Measurements from ENCODE around the gene FAM133A. TPM values are rescaled to one million over a fixed set of nuclear protein-coding genes. Genes with fewer than 3 reads are reported as not detected.

The FAM133A gene
- total RNA-seq, 1 donor from 2014 or later: not detected

GRCh38 chrX:93695981-93696380 is 22.0 kb downstream of the FAM133A start:
- ATAC-seq: no peak
- no peak for DNase-seq
- intact Hi-C loops (cut with DNase I): no loop called here
- H3K36me3 ChIP-seq: no peaks in the 10 kb centered on the region
- no peak overlapping the region for H3K27ac ChIP-seq
- TF ChIP-seq, protein P1, sequence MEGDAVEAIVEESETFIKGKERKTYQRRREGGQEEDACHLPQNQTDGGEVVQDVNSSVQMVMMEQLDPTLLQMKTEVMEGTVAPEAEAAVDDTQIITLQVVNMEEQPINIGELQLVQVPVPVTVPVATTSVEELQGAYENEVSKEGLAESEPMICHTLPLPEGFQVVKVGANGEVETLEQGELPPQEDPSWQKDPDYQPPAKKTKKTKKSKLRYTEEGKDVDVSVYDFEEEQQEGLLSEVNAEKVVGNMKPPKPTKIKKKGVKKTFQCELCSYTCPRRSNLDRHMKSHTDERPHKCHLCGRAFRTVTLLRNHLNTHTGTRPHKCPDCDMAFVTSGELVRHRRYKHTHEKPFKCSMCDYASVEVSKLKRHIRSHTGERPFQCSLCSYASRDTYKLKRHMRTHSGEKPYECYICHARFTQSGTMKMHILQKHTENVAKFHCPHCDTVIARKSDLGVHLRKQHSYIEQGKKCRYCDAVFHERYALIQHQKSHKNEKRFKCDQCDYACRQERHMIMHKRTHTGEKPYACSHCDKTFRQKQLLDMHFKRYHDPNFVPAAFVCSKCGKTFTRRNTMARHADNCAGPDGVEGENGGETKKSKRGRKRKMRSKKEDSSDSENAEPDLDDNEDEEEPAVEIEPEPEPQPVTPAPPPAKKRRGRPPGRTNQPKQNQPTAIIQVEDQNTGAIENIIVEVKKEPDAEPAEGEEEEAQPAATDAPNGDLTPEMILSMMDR (IDR thresholded peaks at IDR 0.05): no peak
- H3K4me3 ChIP-seq: no peak overlapping the region
- no peaks in the 10 kb centered on the region for H3K9me3 ChIP-seq
- H3K4me1 ChIP-seq: no peaks in the 10 kb centered on the region
- H3K27me3 ChIP-seq (ENCODE audit: low read depth): no peaks in the 10 kb centered on the region

DNA sequence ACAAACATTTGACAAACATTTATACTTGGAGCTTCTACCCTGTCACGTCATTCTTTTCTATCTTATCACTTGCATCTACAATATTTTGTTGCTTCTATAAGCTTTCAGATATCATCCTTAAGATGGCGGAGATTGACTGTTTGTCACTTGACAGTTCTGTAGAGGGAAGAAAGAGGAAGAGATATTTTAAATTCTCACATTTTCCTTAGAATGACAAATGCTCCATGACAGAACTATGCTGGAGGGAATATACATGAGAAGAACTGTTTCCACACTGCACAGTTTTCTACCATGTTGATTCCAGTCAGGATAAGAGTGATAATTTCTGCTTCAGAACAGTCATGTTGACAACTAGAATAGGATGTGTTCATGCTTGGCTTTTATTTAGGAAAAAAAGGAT is 29.7 kb downstream of the FAM133A start:
- no peak overlapping the region for H3K27ac ChIP-seq
- H3K36me3 ChIP-seq: no peaks in the 10 kb centered on the region
- ATAC-seq: no peak
- no peaks in the 10 kb centered on the region for H3K9me3 ChIP-seq
- H3K4me3 ChIP-seq: no peak overlapping the region
- no peaks in the 10 kb centered on the region for H3K27me3 ChIP-seq (ENCODE audit: low read depth)
- no peak for DNase-seq
- intact Hi-C loops (cut with DNase I): no loop called here
- TF ChIP-seq, protein P1 (IDR thresholded peaks at IDR 0.05): no peak
- no peaks in the 10 kb centered on the region for H3K4me1 ChIP-seq

- Histone ChIP-seq H3K4me1 (no peaks in the 10 kb centered on the region), H3K27me3 (ENCODE audit: low read depth) (no peaks in the 10 kb centered on the region), H3K4me3 (no peak overlapping the region), H3K27ac (no peak overlapping the region), H3K36me3 (no peaks in the 10 kb centered on the region), H3K9me3 (no peaks in the 10 kb centered on the region)
- intact Hi-C loops (cut with DNase I): no loop called here
- TF ChIP-seq, protein P1 (IDR thresholded peaks at IDR 0.05): no peak
- no peak for ATAC-seq
- DNase-seq: no peak
Measured at GRCh38 chrX:93711076-93711475, 37.1 kb downstream of the FAM133A start.

DNA sequence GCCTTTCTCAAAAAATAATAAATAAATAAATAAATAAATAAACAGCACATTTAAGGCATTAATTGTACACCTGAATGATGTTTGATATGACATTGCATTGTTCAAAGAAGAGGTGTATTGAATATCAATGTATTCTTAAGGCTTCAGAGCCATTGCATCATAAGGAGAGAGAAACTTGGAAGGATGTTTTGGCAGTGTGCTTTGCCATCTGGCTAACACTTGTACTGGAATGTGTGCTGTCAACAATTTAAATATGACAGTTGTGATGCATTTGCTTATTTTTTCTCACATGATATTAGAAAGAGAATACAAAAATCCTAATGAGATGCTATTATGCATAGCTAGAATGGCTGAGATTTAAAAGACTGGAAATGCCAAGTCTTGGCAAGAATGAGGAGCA is 67.8 kb downstream of the FAM133A start:
- no peak overlapping the region for H3K27ac ChIP-seq
- intact Hi-C loops (cut with DNase I): no loop called here
- no peaks in the 10 kb centered on the region for H3K27me3 ChIP-seq (ENCODE audit: low read depth)
- no peak for DNase-seq
- no peaks in the 10 kb centered on the region for H3K9me3 ChIP-seq
- TF ChIP-seq, protein P1 (IDR thresholded peaks at IDR 0.05): no peak
- H3K36me3 ChIP-seq: no peaks in the 10 kb centered on the region
- no peak for ATAC-seq
- no peaks in the 10 kb centered on the region for H3K4me1 ChIP-seq
- no peak overlapping the region for H3K4me3 ChIP-seq

GRCh38 chrX:93760163-93760562 is 86.2 kb downstream of the FAM133A start:
- DNase-seq (no peak), ATAC-seq (no peak)
- H3K27me3 ChIP-seq (ENCODE audit: low read depth): no peaks in the 10 kb centered on the region
- TF ChIP-seq, protein P1 (IDR thresholded peaks at IDR 0.05): no peak
- no peaks in the 10 kb centered on the region for H3K4me1 ChIP-seq
- intact Hi-C loops (cut with DNase I): no loop called here
- no peak overlapping the region for H3K4me3 ChIP-seq
- H3K36me3 ChIP-seq: no peaks in the 10 kb centered on the region
- H3K27ac ChIP-seq: no peak overlapping the region
- H3K9me3 ChIP-seq: no peaks in the 10 kb centered on the region

Other genes with a start within 250 kb of the FAM133A start
- 0.95 TPM for gene NAP1L3, start 628 bp upstream of the FAM133A start, total RNA-seq